NCI-H524 treated with DMSO at 0.1 percent for 48 hours (cell line): ENCODE results near the gene POU3F2.
A peak's percentile ranks its signal among the peaks of the same experiment; 100 is the strongest.

Source experiments
- DNase-seq: peaks from one replicate; lab custom pipeline; 2025; lab: John Stamatoyannopoulos, UW

The POU3F2 gene

DNA sequence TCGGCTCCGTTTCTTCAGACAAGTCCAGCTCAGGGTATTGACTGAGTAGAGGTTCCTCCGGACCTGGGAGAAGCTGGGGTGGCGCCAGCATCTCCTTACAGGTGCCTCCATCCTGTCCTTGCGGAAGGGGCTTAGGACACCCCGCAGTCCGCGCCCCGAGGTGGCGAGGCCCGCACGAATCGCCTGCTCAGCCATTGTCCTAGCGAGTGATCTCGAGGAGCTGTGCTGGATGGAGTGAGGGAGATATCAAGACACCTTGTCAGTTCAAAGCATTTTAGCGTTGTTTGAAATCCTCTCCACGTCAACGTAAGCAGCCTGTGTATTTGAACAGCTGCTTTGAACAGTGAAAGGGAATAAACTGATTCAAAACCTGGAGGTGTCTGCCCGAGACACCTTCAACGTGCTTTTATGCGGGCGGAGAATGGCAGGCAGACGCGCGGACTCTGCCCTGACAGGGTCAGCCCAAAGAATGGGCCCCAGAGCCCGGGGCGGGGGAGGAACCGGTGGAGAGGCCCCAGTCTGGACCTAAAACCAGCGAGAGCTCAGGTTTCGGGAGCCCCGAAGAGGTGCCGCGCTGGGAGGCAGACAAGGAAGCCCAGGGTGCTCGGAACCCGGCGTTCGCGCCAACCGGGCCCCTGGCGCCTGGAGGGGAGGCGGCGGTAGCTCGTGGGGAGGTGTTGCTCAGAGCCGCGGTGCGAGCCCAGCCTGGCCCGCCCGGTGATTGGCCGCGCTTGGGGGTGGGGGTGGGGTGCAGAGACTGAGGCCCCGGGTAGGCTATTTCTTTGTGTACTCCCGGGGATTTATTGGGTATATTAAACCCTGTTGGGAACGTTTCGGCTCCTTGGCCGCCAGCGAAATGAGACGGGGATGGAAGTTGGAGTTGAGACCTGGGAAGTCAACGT is 3.1 kb upstream of the POU3F2 start:
- no peak for DNase-seq

GRCh38 chr6:98831959-98832283 is 2.5 kb upstream of the POU3F2 start:
- DNase-seq = no peak

DNA sequence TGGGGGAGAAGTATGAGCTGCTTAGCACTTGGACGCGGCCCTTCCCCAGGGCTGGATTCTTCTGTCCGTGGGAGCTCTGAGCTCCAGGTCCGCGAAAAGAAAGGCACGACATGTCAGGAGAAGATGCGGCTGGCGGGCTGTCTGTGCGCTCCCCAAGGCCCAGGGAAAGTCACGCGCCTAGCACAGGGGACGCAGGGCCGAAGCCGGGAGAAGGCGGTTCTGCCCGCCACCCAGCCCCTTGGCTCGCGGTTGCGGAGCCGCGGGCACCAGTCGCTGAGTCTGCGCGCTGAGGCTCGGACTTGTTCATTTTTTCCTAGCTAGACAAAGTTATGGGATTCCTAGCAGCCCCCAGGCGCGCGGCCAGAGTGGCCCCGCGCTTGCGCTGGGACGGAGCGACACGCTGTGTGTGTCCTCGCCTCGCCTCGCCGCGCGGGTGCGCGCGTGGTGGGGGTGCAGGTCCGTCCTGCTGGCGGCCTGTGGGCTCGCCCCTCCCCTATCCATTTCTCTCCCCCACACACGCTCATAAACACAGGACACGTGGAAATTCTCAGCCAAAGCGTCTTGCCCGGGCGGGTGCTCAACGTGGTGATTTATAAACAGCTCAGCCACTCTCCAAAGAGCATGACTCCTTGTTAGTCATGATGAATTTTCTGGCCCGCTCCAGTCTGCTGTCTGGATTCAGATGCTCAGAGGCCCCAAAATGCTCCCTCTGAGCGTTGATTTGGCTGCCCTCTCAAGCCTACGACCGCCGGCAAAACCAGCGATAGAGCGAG is 1.9 kb upstream of the POU3F2 start:
- no peak for DNase-seq

- no peak for DNase-seq
Observed at GRCh38 chr6:98833057-98833306, 1.4 kb upstream of the POU3F2 start.

DNA sequence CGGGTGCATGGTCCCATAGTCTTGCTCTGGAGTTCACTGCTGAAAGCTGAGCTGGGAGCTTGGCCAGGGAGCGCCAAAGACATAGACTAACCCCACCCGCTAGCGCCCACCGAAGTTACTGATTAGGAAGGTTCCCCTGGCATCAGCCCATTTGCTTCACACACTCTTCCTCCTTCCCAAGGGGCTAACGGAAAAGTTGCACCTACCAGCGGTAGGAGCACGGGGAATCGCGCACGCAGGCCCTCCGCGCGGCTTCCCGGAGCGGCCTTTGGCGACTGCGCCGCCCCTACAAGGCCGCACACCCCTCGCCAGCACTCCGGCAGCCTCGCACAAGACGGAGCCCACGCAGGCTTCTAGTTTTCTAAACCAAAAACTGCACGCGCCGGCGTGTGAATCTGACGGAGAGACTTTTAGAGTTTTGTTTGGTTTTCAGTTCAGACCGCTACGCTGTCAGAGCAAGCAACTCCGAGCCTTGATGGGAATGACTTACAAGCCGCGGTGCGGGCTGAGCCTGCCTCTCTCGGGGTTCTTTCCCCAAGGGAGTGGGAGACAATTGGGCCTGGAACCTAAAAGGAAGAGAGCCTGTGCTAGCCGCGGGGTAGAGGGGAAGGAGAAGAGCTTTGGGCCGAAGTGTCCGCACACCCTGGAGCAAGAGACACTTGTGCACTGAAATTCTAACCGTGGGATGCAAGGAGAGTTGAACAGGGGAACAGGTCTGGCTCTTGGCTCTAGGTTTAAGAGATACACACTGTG is 891 bp upstream of the POU3F2 start:
- no peak for DNase-seq

GRCh38 chr6:98835149-98836024 is 1.0 kb downstream of the POU3F2 start:
- DNase-seq = no peak

- peak; percentile 33 for DNase-seq
Observed at GRCh38 chr6:98836025-98836961, 1.9 kb downstream of the POU3F2 start.

DNA sequence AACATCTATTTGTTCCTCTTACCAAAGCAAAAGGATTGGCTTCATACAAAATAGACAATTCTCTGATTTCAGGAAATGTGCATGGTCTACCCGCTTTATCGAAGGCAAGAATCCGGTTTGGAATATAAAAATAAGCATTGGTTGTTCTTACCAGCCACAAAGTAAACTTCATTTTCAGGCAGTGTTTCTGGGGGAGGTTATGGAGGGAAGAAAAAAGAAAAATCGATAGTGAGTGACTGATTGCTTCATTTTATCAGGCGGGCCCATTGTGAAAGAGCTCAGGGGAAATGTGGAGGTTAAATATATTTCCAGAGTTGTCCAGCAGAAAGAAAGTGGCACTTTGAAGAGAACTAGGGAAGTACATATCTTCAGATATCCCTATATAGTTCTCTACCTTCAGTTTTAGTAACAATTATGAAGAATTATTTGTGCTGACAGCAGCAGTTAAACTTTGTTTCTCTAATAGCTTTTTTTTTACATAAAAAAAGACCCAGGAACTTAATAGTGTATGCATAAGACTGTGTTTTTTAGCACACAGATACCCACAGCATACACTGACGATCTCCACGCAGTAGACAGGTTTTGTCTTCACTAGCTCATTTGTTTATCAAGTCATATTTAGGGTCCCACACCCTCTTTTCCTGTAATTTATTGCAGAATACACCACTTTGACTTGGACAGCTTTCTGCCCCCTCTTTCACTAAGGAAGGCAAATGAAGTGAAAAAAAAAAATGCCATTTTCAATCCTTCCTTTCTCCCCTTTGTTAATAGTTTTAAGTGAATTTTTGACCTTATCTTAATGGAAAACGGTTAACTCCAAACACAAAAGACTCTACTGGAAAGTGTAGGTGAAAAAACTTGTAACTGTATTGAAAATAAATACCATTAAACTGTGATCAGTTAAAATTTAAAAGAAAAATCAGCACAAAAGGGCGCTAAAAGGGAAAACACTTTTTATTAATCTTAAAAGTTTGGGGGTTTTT is 2.9 kb downstream of the POU3F2 start:
- DNase-seq = no peak

- DNase-seq = no peak
Observed at GRCh38 chr6:98838032-98838431, 3.7 kb downstream of the POU3F2 start.

- DNase-seq = no peak
Observed at GRCh38 chr6:98838975-98839374, 4.6 kb downstream of the POU3F2 start.

- no peak for DNase-seq
Observed at GRCh38 chr6:98839781-98840361, 5.5 kb downstream of the POU3F2 start.

GRCh38 chr6:98840385-98840784 is 6.0 kb downstream of the POU3F2 start:
- no peak for DNase-seq

- DNase-seq = no peak
Observed at GRCh38 chr6:98840996-98841513, 6.7 kb downstream of the POU3F2 start.

- no peak for DNase-seq
Observed at GRCh38 chr6:98841621-98842341, 7.4 kb downstream of the POU3F2 start.

GRCh38 chr6:98842342-98843180 is 8.2 kb downstream of the POU3F2 start:
- DNase-seq = no peak

GRCh38 chr6:98843271-98844243 is 9.2 kb downstream of the POU3F2 start:
- no peak for DNase-seq
